NOMO-1 treated with dmso at 0.1 percent for 144 hours (cell line): ENCODE data around the gene CSTPP1.

ENCODE experiments used
- DNase-seq: peaks from one replicate; lab custom pipeline; 2025; ENCODE audit not compliant: unreplicated experiment; lab: John Stamatoyannopoulos, UW

CSTPP1 gene

DNA sequence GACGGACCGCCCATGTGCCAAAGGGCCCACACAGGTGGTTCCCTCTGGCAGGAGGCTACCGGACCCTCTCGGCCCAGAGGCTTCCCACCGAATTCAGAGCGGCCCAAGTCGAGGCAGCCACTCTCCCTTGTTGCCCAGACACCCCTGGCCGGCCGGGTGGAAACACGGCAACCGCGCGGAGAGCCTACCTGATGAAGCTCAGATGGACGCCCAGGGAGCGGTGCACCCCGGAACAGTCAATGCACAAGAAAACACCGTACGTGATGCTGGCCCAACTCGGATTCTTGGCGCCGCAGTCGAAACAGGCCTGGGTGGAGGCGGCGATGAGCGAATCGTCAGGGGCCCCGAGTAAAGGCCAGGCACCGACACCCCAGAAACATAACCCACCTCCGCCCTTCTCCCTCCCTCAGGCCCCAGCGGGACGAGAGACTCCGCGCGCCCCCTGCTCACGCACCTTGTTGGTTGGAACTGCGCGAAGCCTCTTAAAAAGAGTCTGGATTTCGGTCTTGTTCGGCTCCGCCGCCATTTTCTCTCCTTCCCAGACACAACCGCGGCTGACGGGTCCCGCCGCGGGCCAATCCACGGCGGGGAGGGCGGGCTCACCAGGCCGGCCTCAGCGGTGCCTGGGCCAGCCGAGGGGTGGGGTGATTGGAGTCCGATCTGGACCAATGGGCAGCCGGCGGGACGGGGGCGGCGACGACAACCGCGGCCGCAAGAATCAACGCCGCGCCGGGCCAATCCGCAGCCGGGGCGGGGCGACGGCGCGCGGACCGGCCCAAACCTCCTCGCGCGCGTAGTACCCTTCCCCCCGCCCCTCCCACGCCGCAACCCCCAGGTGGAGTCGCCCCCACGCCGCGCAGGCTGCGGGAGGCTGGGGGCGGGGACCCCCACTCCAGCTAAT, 240.0 kb downstream of the CSTPP1 start, which contains the start of gene ARFGAP2:
ARFGAP2 (minus strand) TSS at position 552 of the 901 bp plus-strand sequence; CDS start at position 526, 26 bp downstream.
- peak; percentile 95 for DNase-seq

DNA sequence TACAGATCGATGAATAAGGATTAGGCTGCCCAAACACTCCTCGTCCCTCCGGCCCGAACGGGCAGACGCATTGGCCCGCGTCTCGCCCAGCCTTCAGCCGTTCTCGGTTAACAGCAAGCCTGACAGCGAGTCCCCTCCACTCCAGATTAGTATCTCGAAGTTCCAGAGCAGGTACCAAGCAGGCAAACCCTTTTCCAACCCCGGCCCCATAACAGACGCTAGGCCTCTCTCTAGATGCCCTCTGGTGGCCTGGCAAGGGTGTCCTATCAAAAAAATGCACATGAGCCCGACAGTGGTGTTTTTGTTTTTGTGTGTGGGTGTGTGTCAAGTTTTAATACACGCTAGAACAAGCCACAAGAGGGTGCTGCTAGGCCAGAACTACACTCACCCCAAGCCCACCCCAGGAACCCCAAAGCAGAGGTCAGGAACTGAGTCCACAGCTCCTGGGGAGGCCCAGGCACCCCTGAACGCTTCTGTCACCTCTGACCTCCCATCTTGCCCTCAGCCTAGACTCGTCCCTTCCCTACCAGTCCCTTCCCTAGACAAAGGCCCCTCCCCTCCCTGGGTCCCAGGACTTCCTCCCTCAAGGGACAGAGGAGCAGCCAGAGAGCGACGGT, 240.8 kb downstream of the CSTPP1 start:
- DNase-seq: peak; percentile 77

DNA sequence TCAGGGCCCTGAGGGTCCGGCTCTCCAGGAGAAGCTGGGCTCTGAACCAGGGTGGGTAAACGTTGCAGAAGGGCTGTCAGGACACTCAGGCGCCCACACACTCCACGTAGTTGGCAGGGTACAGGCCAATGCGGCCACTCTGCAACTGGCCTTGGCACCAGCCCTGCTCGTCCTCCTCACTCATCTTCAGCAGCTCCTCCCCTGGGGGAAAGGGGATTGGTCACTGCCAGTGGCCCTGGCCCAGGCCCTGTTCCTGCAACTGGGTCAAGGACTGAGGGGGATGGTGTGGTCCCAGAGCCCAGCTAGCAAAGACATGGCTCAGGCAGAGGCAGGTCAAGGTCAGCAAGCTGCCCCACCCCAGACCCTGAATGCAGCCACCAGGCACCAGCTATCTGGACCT, 241.3 kb downstream of the CSTPP1 start:
- DNase-seq: no peak

DNA sequence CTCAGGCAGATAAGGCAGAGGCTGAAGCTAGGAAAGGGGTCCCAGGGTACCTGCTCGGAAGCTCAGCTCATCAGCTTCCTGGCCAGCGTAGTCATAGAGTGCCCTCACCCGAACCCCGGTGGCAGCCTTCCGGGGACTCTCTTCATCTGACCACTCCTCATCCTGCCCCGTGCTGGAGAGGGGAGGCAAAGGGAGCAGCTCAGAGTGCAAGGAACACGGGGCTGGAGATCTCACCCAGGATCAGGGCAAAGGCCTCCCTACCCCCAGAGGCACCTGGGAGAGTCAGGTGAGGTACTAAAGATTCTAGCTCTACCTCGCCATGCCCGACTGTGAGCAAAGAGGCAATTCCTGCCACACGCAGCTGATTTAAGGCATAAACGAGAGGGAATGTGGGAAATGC, 241.8 kb downstream of the CSTPP1 start:
- DNase-seq: no peak

DNA sequence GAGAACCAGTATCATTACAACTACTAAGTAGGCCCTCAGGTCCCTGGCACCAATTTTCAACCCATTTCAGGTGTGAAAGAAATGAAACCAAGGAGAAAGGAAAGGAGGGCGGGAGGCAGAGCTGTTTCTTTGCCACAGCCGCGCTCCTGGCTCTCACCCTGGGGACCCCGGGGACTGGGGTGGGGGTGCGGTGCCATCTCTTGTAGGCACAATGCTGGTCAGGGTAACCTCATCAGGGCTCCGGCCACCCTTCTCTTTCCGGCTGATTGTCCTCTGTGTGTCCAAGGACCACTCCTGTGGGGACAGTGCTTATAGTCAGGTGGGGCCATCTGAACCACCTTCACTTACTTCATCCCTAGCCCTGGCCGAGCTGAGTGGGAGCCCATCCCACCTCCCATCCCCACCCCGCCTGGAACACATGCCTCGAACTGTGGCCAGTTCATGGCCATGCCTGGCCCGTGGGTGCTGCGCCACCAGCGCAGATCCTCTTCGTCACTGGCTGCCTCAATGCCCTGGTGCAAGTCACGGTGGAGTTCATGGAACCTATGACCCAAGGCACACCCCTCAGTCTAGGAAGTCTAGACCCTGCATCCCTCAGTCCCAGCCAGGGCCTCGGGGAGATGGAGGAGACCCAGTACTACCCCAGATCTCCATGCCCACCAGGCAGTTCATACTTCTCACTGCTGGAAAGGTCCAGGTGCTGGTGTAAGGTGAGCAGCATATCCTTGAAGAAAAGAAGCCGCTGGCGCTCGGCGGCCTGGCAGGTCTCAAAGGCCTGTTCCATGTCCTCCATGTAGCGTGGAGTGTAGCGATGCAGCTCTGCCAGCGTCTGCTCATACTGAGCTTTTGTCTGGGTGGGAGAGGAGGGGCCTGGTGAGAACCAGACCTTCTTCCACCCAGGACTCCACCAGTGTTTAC, 242.4 kb downstream of the CSTPP1 start:
- no peak for DNase-seq

DNA sequence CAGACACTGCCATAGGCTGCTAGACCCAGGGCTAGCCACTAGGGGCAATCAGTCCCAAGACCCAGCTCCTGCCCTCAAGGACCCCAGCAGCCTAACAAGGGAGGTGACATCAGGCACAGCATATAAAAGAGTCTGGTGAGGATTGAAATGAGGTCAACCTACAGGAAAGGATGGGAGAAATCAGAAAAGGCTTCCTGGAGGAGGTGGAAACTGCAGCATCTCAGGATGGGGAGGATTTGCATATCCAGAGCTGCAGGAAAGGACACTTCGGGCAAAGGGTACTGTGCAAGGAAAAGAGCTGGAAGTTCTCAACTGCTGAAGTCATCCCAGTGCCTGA, 243.1 kb downstream of the CSTPP1 start:
- DNase-seq: no peak

DNA sequence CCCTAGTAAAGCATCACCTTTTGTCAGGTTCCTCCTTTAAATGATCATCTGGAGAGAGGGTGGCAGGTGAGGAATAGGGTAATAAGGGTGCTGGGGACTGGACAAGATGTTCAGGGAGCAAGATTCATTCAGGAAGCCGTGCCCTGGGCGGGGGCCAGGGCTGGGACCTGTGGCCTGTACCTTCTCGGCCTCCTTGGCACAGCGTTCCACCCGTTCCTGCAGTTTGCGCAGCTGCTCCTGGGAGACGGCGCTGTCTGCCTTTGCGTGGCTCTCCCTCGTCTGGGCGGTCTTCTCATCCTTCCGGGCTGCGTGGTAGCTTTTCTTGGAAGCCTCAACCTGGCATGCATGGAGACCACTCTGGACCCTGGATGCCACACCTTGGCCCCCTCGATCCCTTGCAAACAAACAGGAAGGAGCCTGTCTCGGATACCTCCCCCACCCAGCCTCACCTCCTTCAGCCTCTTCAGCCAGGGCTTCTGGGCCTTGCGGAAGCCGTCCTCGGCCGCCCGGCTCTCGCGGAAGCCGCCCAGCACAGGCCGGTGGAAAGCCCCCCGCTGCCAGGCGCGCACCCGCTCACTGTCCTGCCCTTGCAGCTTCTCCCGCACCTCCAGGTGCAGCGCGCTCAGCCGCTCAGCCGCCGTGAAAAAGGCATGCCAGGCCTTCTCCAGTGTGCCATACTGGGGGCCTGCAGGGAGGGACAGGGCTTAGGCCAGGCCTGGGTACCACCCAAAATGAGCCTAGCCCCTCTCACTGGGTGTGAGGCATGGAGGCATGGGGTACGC, 243.6 kb downstream of the CSTPP1 start:
- DNase-seq: no peak

DNA sequence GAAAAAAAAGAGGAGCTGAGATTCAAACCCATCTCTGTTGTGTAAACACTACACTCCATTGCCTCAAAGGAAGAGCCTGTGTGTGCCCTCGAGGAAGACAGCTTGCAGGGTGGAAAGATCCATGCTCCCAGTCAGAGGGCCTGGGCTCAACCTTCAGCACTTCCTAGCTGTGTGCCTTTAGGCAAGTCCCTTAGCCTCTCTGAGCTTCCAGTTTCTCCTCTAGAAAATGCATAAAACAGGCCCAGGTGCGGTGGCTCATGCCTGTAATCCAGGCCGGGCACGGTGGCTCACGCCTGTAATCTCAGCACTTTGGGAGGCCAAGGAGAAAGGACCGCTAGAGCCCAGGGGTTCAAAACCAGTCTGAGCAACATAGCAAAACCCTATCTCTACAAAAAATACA, 244.7 kb downstream of the CSTPP1 start:
- DNase-seq: no peak

DNA sequence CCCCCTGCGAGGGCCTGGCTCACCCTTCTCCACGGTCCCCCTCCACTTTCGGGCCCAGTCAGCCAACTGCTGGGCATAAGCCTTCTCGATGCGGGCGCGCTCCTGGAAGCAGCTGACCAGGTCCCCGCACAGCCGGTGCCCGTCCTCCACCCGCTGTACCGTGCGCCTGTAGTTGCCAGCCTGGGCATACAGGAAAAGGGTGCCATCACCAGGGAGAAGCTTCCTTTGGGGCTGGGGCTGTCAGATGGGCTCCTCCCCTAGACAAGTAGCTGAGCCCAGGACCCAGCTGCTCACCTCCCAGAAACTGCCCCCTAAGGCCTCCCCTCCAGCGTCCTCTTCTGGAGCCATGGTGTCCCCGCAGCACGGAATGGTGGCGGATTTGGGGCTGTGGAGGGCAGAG, 245.8 kb downstream of the CSTPP1 start:
- no peak for DNase-seq

DNA sequence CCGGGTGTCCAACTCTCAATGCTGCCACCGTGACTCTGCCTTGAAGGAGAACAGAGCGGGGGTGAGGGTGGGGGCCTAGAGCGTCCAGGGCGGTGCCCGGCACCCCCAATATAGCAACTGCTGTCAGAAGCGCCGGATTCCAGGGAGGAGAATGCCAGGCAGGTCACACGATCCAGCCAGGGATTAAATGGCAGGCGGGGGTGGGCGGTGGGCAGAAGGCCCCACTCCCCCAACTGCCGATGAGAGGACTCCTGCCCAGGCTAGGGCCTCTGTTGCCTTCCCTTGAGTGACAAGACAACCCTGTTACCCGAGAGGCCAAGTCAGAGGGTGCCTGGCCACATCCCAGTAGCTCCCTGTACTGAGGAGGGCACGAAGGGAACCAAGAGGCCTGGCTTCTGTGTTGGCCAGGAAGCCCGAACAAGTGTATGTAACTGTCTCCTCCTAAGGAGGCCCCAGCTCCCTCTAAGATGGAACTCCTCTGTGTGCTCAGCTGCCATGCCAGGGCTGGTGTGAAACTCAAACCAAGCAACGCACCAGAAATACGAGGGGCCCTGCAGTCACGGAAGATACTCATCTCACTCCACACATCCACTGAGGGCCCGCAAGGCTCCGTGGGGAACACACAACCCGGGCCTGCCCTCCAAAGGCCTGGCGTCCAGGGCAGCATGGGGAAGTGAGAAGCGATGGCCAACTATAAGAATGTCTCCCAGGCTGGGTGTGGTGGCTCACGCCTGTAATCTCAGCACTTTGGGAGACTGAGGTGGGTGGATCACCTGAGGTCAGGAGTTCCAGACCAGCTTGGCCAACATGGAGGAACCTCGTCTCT, 246.7 kb downstream of the CSTPP1 start:
- no peak for DNase-seq

DNA sequence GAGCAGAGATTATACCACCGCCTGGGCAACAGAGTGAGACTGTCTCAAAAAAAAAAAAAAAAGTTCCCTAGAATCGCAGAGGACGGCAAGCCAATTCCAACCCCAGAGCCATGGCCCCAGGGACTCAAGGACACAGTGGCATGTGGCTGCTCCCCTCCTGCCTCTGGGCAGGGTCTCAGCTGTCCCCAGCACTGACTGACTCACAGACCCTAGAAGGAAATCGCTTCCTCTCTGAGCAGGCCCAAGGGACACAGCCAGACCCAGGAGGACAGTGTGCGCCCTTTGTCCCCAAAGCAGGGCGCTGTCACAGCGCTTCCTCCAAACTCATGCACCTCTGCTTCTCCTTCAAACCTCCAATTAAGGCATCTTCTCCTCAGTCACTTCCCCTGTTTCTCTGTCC, 247.4 kb downstream of the CSTPP1 start:
- DNase-seq: no peak

DNA sequence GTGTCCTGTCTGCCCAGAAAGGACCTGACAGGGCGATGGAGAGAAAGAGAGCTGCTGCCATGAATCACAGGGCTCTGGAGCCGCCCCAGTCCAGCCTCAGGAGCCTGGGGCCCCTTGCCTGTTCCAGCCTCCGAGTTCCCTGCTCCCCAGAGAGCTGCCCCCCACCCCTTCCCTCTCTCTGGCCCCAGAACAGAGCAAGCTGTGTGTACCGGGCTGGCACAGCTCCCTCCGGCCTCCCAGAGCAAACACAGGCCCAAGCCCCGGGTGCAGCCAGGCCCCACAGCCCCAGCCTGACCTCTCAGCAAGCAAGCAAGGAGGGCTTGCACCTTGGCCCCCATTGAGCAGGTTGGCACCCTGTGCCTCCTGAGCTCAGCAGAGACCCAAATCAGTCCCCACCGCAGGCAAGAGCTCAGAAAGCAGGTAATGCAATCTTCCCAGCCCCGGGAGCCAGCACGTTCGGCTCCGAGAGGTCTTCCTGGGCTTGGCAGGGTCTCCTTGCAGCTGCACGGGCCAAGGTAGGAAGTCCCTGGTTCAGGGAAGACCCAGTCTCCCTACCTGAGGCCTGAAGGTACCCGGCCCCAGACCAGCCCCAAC, 248.2 kb downstream of the CSTPP1 start:
- DNase-seq: no peak

DNA sequence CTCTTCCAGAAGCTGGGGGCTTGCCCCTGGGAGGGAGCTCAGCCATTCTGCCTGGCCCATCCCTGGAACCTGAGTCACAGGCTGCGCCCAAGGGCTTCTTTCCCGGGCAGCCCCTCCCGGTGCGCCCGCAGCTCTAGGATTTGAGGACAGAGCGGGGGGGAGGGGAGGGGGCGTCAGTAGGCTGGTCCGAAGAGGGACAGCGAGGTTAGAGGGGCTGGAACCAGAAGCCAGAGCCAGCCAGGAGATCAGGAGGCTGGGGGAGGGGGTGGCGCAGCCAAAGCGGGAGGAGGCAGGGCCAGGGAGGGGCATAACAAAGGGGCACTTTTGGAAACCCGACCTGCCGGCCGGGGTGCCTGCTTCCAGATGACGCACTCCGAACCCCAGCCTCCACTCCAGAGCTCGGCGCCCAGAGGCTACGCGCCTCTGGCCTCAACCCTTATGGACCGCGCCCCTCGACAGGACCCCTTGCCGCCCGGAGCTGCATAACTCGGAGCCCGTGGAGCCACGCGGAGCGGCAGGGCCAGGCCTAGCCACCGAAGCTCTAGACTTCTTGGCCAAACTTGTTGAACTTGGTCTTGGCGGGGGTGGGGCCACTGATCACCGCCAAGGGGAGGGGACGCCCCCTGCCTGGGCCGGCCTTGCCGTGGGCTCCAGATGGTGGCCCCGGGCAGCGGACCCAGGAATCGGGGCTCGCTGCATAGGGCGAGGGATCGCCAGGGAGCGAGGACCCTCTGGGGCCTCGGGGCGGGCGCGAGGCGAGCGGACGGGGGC, 248.9 kb downstream of the CSTPP1 start:
- DNase-seq: no peak

DNA sequence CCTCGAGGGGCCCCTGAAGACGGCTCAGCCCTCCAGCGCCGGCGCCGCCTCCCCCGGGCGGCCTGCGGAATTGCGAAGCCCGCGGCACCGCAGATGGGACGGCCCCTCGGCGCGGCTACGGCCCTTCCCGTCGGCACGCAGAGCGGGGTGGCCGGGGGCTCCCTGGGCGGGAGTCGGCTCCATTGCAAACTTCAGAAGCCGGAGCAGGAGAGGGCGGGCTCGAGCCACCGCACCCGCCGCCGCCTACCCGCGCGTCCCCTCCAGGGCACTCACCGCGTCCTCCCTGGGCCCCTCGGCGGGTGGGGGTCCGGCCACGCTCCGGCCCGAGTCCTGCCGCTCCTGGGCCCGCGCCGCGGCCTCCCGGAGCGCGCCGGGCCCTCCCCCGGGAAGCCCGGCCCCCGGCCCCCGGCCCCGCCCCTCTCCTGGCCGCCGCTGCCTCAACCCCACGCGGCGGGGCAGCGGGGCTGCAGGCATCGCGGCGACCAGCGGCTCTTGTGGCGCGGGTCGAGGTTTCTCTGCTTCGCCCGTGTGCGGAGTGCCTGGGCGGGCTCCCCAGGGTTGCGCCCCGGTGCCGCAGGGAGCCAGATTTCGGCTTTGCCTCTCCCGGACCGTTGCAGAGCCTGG, 249.6 kb downstream of the CSTPP1 start, which contains the start of gene PACSIN3:
PACSIN3 (minus strand) TSS at position 359 of the 624 bp plus-strand sequence. CDS start 3,707 bp downstream, outside the sequence.
- no peak for DNase-seq

DNA sequence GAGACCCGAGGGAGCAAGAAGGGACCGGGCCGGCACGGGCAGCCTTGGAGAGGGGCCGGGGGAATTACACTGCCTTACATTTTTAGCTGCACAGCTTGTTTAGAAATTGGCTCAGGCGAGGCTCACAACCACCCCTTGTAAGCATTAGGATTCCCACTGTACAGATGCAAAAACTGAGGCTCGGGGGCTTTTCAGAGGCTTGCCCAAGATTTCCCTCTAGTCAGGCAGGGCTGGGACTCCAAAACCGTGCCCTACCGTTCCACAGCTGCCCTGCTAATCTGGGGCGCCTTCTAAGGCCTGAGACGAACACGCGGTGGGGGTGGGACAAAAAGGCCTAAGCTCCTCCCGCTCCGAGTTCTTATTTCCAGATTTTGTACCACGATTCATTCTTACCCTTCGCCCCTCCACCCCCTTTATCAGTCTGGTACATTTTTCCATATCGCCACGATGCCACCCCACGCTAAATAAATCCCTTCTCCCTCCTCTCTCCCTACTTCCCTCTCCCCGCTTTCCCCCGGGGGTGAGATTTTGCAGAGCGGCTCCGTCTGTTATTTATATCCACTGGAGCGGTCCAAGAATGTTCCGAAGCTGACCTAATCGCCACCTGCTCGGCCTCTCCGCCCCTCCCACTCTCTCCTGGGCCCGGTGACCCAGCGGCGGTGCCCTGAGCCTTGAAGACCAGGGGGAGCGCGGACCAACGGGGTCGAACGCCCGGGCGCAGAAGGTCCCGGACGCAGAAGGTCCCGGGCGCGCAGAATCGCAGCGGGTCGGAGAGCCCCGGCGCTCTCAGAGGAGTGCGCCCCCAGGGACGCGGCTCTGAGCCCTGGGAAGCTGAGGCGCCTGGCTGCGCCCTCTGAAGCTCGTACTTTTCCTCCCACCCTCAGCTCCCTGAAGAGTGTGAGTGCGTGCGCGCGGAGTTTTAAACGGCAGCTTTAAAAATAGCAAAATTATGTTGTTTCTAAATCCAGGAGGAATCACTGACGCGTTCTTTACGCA, 250.4 kb downstream of the CSTPP1 start:
- DNase-seq: no peak

DNA sequence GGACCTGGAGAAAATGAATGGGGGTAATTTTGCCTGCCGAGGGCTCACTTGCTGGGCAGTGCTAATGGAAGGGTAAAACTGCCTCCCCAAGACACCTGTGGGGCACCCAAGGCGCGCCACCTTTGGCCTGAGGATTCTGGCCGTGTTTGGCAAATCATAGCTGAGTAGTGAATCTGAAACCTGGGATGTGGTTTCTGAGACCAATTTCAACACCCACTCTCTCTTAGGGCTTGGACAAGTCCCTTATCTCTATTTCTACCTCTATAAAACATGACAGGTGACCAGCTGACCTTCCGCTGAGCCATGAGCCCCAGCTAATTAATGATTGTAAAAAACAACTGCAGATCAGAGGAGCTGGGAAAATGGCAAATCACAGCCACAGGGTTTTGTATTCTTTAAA, 251.2 kb downstream of the CSTPP1 start:
- DNase-seq: no peak

DNA sequence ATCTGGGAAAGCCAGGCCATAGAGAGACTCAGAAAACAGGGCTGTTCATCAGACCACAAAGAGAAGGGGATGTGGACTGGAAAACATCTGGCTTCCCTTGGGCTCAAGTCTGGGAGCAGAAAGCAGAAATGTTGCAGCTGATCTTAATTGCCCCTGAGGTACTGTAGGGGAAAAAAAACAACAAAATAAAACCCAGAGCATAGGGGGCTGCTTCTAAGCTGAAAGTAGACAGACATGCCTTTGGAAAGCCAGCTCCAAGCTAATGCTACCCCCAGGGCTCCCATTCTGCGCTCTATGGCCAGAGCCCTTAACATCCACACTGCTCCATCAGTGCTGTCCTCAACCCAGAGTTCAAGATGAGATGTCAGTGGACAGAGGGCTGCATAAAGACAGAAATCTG, 251.7 kb downstream of the CSTPP1 start:
- no peak for DNase-seq
